Hepatocyte (in vitro differentiated cells): ENCODE measurements around the gene PROZ. TPM values are rescaled to one million over a fixed set of nuclear protein-coding genes. Genes with fewer than 3 reads are reported as not detected.

Experiments used
- DNase-seq: peaks from one replicate; pipeline ENCODE4 v3.0.0-alpha.2; 2016; ENCODE audit warnings: low spot score
- H2AFZ ChIP-seq: fragments of 200-600 bp; sonication (generic); 2 replicates; pipeline ENCODE4 v1.6.0; 2016; ENCODE audit warnings: antibody characterized with exemption, mild to moderate bottlenecking
- H3K27ac ChIP-seq: fragments of 200-600 bp; sonication (generic); 2 replicates; pipeline ENCODE4 v1.5.1; 2016; ENCODE audit warnings: mild to moderate bottlenecking
- H3K27me3 ChIP-seq: fragments of 200-600 bp; sonication (generic); 2 replicates; pipeline ENCODE4 v1.6.1; 2016
- H3K36me3 ChIP-seq: fragments of 200-600 bp; sonication (generic); replicated peaks from 2 replicates; pipeline ENCODE4 v1.5.1; 2016; ENCODE audit warnings: low read depth; ENCODE audit not compliant: insufficient read depth
- H3K4me1 ChIP-seq: fragments of 200-600 bp; sonication (generic); 2 replicates; pipeline ENCODE4 v1.5.1; 2016; ENCODE audit warnings: mild to moderate bottlenecking, moderate library complexity; ENCODE audit not compliant: insufficient read depth
- H3K4me2 ChIP-seq: fragments of 200-600 bp; sonication (generic); 2 replicates; pipeline ENCODE4 v1.6.0; 2016
- H3K4me3 ChIP-seq: fragments of 200-600 bp; sonication (generic); 2 replicates; pipeline ENCODE4 v1.5.1; 2016; ENCODE audit warnings: mild to moderate bottlenecking
- H3K79me2 ChIP-seq: fragments of 200-600 bp; sonication (generic); 2 replicates; pipeline ENCODE4 v1.6.0; 2017; ENCODE audit warnings: mild to moderate bottlenecking
- H3K9me2 ChIP-seq: fragments of 200-600 bp; sonication (generic); replicated peaks from 2 replicates; pipeline ENCODE4 v1.6.0; 2017; ENCODE audit warnings: mild to moderate bottlenecking; ENCODE audit not compliant: insufficient read depth
- H3K9me3 ChIP-seq: fragments of 200-600 bp; sonication (generic); 2 replicates; pipeline ENCODE4 v1.5.1; 2016; ENCODE audit warnings: low read depth, mild to moderate bottlenecking
- H4K20me1 ChIP-seq: fragments of 200-600 bp; sonication (generic); 2 replicates; pipeline ENCODE4 v1.6.0; 2016; ENCODE audit warnings: mild to moderate bottlenecking; ENCODE audit not compliant: insufficient read depth, poor library complexity, severe bottlenecking
- EZH2 ChIP-seq: fragments of 200-600 bp; sonication (generic); IDR thresholded peaks from 2 replicates; pipeline ENCODE4 v1.6.1; 2016; ENCODE audit warnings: antibody characterized with exemption, mild to moderate bottlenecking, borderline replicate concordance
- EZH2phosphoT487 ChIP-seq: fragments of 200-600 bp; sonication (generic); IDR thresholded peaks from one replicate; pipeline ENCODE4 v1.6.1; 2018; ENCODE audit warnings: antibody characterized with exemption, mild to moderate bottlenecking, low read depth, moderate library complexity; ENCODE audit not compliant: unreplicated experiment, severe bottlenecking
- WGBS: methylation state at CpG from one replicate; pipeline ENCODE4 v1.1.6; 2016; ENCODE audit warnings: low lambda C conversion rate; ENCODE audit errors: missing lambda C conversion rate; 5-methylcytosine and 5-hydroxymethylcytosine counted together
- polyA plus RNA-seq: library from polyadenylated mRNA; unstranded; fragments of >200 nt; fragmentation: Nextera tagmentation; extraction: Ambion mirVana; gene quantifications from 2 replicates; pipeline ENCODE4 v1.2.1, GENCODE V29; 2016
- total RNA-seq: library from RNA; depleted of rRNA; stranded (reverse); fragments of >200 nt; gene quantifications from 2 replicates; pipeline ENCODE4 v1.2.3, GENCODE V29; 2014
- TF ChIP-seq, protein P1 (sequence below): fragments of 200-600 bp; sonication (generic); IDR thresholded peaks from 2 replicates; pipeline ENCODE4 v1.5.1; 2016; ENCODE audit warnings: antibody characterized with exemption, mild to moderate bottlenecking; ENCODE audit not compliant: poor library complexity

PROZ gene
- total and polyA plus RNA-seq, 2 experiments from 2014 or later: 4.7 TPM

DNA sequence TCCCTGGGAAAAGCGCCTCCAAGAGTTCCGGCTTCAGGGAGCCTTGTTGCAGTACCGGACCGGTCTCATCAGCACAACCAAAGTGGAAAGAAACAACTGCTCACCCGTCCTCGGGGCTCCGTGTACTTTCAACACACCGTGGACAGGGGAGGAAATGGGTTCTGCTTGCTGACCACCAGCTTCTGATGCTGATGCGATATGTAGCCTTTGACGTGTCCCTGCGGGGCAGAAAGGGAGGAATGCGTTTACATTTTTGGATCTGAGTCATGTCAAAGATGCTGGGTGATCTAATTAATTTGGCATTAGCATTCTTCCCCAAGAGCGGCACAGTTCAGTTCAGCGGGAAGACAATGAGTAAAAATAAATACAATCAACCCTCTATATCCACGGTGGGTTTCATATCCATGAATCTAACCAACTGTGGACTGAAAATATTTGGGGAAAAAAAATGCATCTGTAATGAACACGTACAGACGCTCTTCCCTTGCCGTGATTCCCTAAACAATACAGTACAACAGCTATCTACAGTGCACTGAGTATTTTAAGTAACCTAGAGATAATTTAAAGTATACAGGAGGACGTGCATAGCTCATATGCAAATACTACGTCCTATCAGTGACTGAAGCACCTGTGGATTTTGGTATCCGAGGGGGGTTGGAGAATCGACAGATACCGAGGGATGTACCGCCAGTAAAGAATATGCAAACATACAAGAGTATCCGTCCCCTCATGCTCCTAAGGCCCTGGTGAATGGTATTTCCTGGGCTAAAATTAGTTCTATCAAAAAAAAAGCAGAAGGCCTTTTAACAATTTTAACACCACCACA lies 19.8 kb downstream of the PROZ start:
- H3K9me2 ChIP-seq: no peaks in the 10 kb centered on the region
- no peaks in the 10 kb centered on the region for H3K9me3 ChIP-seq
- H4K20me1 ChIP-seq: no peaks in the 10 kb centered on the region
- no peak overlapping the region for H3K4me3 ChIP-seq
- H3K79me2 ChIP-seq: no peaks in the 10 kb centered on the region
- H2AFZ ChIP-seq: no peak overlapping the region
- H3K27ac ChIP-seq: no peak overlapping the region
- no peak for DNase-seq
- TF ChIP-seq EZH2: no peak
- TF ChIP-seq, protein P1, sequence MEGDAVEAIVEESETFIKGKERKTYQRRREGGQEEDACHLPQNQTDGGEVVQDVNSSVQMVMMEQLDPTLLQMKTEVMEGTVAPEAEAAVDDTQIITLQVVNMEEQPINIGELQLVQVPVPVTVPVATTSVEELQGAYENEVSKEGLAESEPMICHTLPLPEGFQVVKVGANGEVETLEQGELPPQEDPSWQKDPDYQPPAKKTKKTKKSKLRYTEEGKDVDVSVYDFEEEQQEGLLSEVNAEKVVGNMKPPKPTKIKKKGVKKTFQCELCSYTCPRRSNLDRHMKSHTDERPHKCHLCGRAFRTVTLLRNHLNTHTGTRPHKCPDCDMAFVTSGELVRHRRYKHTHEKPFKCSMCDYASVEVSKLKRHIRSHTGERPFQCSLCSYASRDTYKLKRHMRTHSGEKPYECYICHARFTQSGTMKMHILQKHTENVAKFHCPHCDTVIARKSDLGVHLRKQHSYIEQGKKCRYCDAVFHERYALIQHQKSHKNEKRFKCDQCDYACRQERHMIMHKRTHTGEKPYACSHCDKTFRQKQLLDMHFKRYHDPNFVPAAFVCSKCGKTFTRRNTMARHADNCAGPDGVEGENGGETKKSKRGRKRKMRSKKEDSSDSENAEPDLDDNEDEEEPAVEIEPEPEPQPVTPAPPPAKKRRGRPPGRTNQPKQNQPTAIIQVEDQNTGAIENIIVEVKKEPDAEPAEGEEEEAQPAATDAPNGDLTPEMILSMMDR: no peak
- TF ChIP-seq EZH2phosphoT487: no peak
- H3K4me1 ChIP-seq: no peaks in the 10 kb centered on the region
- WGBS: 84% methylated on average over 25 of the region's 25 CpGs
- no peak overlapping the region for H3K4me2 ChIP-seq
- H3K36me3 ChIP-seq: no peaks in the 10 kb centered on the region
- H3K27me3 ChIP-seq: no peaks in the 10 kb centered on the region

GRCh38 chr13:113178896-113179167 lies 20.4 kb downstream of the PROZ start:
- H3K4me2 ChIP-seq: no peak overlapping the region
- no peaks in the 10 kb centered on the region for H3K4me1 ChIP-seq
- no peaks in the 10 kb centered on the region for H3K9me2 ChIP-seq
- peaks cover 5% of the 10 kb centered on the region for H3K36me3 ChIP-seq
- no peaks in the 10 kb centered on the region for H4K20me1 ChIP-seq
- WGBS: 77% methylated on average over 3 of the region's 3 CpGs
- no peak overlapping the region for H3K4me3 ChIP-seq
- H3K9me3 ChIP-seq: no peaks in the 10 kb centered on the region
- no peaks in the 10 kb centered on the region for H3K79me2 ChIP-seq
- no peak overlapping the region for H2AFZ ChIP-seq
- DNase-seq: no peak
- TF ChIP-seq EZH2: no peak
- no peak for TF ChIP-seq EZH2phosphoT487
- TF ChIP-seq, protein P1: no peak
- H3K27ac ChIP-seq: no peak overlapping the region
- H3K27me3 ChIP-seq: no peaks in the 10 kb centered on the region

GRCh38 chr13:113179374-113180230 lies 21.2 kb downstream of the PROZ start:
- Histone ChIP-seq H3K9me3 (no peaks in the 10 kb centered on the region), H3K4me3 (no peak overlapping the region), H3K27me3 (no peaks in the 10 kb centered on the region), H3K9me2 (no peaks in the 10 kb centered on the region), H3K4me1 (no peaks in the 10 kb centered on the region), H4K20me1 (no peaks in the 10 kb centered on the region), H3K4me2 (no peak overlapping the region), H3K79me2 (no peaks in the 10 kb centered on the region), H3K36me3 (peaks cover 5% of the 10 kb centered on the region), H3K27ac (no peak overlapping the region), H2AFZ (no peak overlapping the region)
- WGBS: 83% methylated on average over 28 of the region's 28 CpGs
- DNase-seq: no peak
- TF ChIP-seq EZH2 (no peak), EZH2phosphoT487 (no peak)
- TF ChIP-seq, protein P1: no peak
